GM12872 (cell line): Measurements from ENCODE around the gene CEMIP2.

Source experiments
- TF ChIP-seq, protein P1 (sequence below): IDR thresholded peaks from 3 replicates; pipeline ENCODE4 v1.5.1; 2011; ENCODE audit warnings: low read depth, mild to moderate bottlenecking, low read length, moderate library complexity; ENCODE audit not compliant: insufficient read depth

Gene CEMIP2

DNA sequence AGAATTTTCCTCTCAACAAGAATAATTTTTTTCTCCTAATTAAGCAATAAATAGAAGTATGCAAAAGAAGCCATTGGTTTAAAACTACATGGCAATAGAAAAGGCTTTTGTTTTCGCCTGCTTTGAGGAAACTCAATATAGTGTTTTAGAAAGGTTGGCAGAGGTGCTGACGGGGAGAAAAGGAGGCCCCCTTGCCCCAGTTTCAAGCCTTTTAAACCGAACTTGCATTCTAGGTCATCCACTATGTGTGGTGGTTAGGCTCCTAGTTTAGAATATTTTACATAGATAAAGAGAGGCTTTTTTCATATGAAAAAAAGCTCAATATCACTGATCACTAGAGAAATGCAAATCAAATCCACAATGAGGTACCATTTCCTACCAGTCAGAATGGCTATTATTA is 33.5 kb upstream of the CEMIP2 start:
- TF ChIP-seq, protein P1, sequence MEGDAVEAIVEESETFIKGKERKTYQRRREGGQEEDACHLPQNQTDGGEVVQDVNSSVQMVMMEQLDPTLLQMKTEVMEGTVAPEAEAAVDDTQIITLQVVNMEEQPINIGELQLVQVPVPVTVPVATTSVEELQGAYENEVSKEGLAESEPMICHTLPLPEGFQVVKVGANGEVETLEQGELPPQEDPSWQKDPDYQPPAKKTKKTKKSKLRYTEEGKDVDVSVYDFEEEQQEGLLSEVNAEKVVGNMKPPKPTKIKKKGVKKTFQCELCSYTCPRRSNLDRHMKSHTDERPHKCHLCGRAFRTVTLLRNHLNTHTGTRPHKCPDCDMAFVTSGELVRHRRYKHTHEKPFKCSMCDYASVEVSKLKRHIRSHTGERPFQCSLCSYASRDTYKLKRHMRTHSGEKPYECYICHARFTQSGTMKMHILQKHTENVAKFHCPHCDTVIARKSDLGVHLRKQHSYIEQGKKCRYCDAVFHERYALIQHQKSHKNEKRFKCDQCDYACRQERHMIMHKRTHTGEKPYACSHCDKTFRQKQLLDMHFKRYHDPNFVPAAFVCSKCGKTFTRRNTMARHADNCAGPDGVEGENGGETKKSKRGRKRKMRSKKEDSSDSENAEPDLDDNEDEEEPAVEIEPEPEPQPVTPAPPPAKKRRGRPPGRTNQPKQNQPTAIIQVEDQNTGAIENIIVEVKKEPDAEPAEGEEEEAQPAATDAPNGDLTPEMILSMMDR, result no peak

DNA sequence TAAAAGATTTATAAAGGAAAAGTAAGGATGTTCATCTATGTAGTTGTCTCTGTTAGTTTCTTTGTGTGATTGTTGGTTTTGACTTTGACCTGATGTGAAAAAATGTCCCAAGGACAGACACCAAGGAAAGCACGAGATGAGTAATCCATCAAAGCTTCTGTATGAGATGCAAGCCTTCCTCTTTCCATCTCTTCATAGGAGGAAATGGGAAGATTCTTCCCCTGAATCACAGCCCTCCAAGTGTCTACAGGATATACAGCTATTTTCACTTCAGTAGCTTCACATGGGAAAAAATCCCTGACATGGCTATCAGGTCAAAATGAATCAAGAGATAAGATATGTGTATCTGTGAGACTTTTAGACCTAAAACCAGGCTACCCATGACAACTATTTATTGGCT is 29.0 kb upstream of the CEMIP2 start:
- TF ChIP-seq, protein P1, result no peak

DNA sequence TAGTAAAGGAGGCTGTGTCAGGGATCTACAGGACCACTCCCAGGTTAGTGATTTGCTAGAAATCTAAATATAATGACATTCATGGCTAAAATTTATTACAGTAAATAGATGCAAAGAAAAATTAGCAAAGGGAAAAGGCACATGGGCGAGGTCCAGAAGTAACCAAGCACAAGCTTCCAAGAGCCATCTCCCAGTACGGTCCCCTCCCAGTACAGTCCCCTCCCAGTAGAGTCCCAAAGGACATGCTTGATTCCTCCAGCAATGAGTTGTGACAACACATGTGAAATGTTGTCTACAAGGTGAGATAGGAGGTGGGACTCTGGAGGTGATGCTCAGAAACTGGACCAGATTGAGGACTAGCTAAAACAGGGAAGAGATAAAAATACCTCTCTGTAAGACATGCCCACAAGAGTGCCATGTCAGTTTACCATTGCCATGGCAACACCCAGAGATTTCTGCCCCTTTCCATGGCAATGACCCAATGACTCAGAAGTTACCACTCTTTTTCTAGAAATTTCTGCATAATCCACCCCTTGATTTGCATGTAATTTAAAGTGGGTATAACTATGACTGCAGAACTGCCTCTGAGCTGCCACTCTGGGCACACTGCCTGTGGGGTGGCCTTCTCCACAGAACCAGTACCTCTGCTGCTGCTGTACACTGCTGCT is 27.9 kb upstream of the CEMIP2 start:
- TF ChIP-seq, protein P1, result no peak

DNA sequence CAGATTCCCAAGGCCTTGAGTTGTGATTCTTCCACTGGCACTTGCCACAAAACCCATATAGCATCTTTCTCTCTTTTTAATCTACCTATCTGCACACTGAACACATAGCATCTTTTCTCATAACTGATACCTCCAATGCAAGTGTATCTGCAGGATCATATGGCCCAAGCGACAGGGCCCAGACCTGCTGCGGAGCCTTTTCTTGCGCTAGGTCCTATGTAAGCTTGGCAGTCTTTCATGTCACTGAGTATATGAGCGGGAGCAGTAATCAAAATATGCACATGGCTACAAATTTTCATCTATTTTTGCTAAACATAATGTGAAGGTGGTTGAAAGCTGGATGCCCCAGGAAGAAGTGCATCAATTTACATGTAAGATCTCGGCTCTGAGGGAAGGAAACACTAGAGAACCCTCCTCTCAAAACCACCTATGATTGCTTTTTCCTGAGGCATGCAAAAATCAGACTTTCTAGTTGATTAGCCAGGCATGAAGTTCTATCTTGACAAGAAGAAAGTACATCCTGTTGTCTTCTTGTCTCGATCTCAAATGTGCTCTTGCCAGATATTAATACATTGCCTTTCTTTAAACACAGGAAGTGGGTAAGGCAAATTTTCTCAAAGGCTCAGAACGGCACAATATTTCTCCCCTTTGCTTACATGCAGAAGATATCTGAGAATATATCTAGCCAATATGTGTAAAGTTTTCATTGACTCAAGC is 26.9 kb upstream of the CEMIP2 start:
- TF ChIP-seq, protein P1, result no peak

DNA sequence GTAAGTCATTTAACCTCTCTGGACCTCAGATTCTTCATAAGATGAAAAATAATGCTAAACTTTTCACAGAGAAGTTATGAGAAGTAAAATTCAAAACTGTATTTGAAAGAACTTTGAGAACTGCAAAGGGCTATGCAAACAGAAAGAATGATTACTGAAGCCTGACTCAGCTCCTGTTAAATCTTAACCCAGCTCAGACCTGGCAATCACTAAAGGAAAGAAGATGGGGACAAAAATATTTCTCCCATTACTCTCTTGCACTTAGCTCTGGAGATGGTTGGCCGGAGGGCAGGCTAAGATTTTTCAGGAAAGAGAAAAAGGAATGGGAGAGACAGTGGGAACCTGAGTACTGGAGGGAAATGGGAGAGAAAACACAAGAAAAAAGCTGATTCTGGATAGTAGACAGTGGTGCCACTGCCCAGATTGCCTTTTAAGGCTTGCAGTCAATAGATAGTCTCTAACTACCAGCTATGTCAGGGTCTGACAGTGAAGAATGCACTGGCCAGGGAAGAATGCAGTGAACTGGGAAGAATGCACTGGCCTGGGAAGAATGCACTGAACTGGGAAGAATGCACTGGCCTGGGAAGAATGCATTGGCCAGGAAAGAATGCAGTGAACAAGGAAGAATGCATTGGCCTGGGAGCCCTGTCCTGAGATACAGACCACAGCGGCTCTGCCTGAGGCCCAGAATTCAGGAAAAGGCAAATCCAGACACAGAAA is 25.2 kb upstream of the CEMIP2 start:
- TF ChIP-seq, protein P1, result no peak

DNA sequence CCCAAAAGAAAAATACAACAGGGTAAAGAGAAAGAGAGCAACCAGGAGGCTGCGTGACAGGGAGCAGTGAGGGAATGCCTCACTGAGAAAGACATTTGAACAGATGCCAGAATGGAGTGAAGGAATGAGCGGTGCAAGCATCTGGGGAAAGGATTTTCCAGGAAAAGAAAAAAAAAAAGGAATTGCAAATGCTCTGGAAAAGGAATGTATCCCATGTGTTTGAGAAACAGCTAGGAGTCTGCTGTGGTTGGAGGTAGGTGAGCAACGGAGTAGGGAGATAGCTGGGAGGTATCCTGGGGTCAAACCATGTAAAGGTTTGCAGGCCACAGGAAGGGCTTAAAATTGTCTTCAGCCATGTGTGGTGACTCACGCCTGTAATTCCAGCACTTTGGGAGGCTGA is 23.6 kb upstream of the CEMIP2 start:
- TF ChIP-seq, protein P1, result no peak

DNA sequence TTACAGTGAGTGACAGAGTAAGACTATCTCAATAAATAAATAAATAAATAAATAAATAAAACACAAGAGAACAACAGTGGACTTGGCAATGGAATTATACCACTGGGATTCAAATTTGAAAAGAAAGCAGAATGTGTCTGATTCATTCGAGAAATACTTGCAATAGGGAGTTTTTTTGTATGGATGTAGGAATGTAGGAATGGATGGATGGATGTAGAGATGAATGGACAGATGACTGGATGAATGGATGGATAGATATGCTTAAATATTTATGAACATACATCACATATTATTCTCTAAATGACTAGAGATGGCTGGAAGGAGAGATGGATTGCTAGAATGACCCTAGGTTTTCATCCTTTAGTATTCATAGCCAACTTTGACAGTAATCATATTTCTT is 22.0 kb upstream of the CEMIP2 start:
- TF ChIP-seq, protein P1, result no peak
